A549 (cell line): ENCODE data around the gene MTAP. TPM values are rescaled to one million over a fixed set of nuclear protein-coding genes. Genes with fewer than 3 reads are reported as not detected.

Experiments
- ATAC-seq, 2 experiments: fragments of 200-7000 bp in 1 of 2; fragments of >200 bp in 1 of 2; cut with Nextera tagmentation in 1 of 2; cut with Tn5 transposase in 1 of 2; 3 replicates each; pipeline versions ENCODE4 v1.8.0 to v1.9.1; 2018 to 2020; ENCODE audit warnings: mild to moderate bottlenecking in 1 of 2, moderate library complexity in 1 of 2
- CTCF ChIA-PET: fragments of 300-600 bp; sonication (Branson Sonifier 250); formaldehyde crosslinking; extraction: SDS; loops from one replicate; lab custom pipeline; 2021; ENCODE audit warnings: antibody characterized with exemption, inconsistent platforms; lab: Yijun Ruan, JAX
- POLR2A ChIA-PET: fragments of 350-600 bp; formaldehyde crosslinking; extraction: SDS; loops from one replicate; lab custom pipeline; 2021; ENCODE audit warnings: antibody characterized with exemption, inconsistent platforms; lab: Yijun Ruan, JAX
- DNase-seq, 2 experiments: peaks; one replicate each; pipeline versions ENCODE4 v3.0.0 to v3.0.0-alpha.2; 2011 to 2016; ENCODE audit warnings: low read depth in 1 of 2, low spot score in 1 of 2
- FAIRE-seq: peaks from 2 replicates; lab custom pipeline; 2011; peaks lifted over from hg19 to GRCh38; lab: Jason Lieb, UNC
- H3K27ac ChIP-seq, 2 experiments: fragments of >200 bp; sonication (Bioruptor Twin); formaldehyde crosslinking; 3 replicates each; pipeline ENCODE4 v1.5.1; 2016 to 2017
- H3K4me1 ChIP-seq: fragments of >200 bp; sonication (Bioruptor Twin); formaldehyde crosslinking; 3 replicates; pipeline ENCODE4 v1.6.1; 2016
- H3K4me2 ChIP-seq: fragments of >200 bp; sonication (Bioruptor Twin); formaldehyde crosslinking; 3 replicates; pipeline ENCODE4 v1.6.1; 2016
- H3K4me3 ChIP-seq: fragments of >200 bp; sonication (Bioruptor Twin); formaldehyde crosslinking; 3 replicates; pipeline ENCODE4 v1.5.1; 2016
- H3K9me3 ChIP-seq: fragments of >200 bp; sonication (Bioruptor Twin); formaldehyde crosslinking; 3 replicates; pipeline ENCODE4 v1.6.1; 2016
- BHLHE40 ChIP-seq: IDR thresholded peaks from 2 replicates; pipeline ENCODE4 v1.6.1; 2012; ENCODE audit warnings: low read depth, low read length, inconsistent platforms
- CBX8 ChIP-seq: fragments of 200-600 bp; sonication (generic); IDR thresholded peaks from 2 replicates; pipeline ENCODE4 v1.6.1; 2016
- ESRRA ChIP-seq: fragments of 150-350 bp; IDR thresholded peaks from 2 replicates; pipeline ENCODE4 v1.6.1; 2014; ENCODE audit warnings: mild to moderate bottlenecking, low read length, borderline replicate concordance
- FOSB ChIP-seq: fragments of 250-450 bp; sonication (Bioruptor Pico); IDR thresholded peaks from 2 replicates; pipeline ENCODE4 v1.5.0; 2020; ENCODE audit warnings: mild to moderate bottlenecking, moderate library complexity
- FOSL2 ChIP-seq, 2 experiments: fragments of 450-650 bp in 1 of 2; fragments of >200 bp in 1 of 2; sonication (Bioruptor Twin) in 1 of 2; formaldehyde crosslinking; IDR thresholded peaks; 2 replicates each; pipeline versions ENCODE4 v1.5.0 to v1.6.1; 2016 to 2020; ENCODE audit warnings: mild to moderate bottlenecking in 1 of 2, moderate library complexity in 1 of 2
- FOXS1 ChIP-seq: fragments of 250-450 bp; sonication (Bioruptor Pico); IDR thresholded peaks from 2 replicates; pipeline ENCODE4 v1.5.0; 2020; ENCODE audit warnings: mild to moderate bottlenecking, moderate library complexity
- HOXB13 ChIP-seq: fragments of 250-450 bp; sonication (Bioruptor Pico); IDR thresholded peaks from 2 replicates; pipeline ENCODE4 v1.5.0; 2020; ENCODE audit warnings: low read depth, mild to moderate bottlenecking, moderate library complexity
- HOXB5 ChIP-seq: fragments of 250-450 bp; sonication (Bioruptor Pico); IDR thresholded peaks from 2 replicates; pipeline ENCODE4 v1.5.0; 2020; ENCODE audit warnings: mild to moderate bottlenecking, moderate library complexity
- PHF8 ChIP-seq: fragments of 200-600 bp; sonication (generic); IDR thresholded peaks from 2 replicates; pipeline ENCODE4 v1.6.1; 2016; ENCODE audit warnings: low read depth, mild to moderate bottlenecking, antibody characterized with exemption, moderate library complexity, borderline replicate concordance
- POLR2A ChIP-seq: IDR thresholded peaks from 2 replicates; pipeline ENCODE4 v1.6.1; 2012; ENCODE audit warnings: mild to moderate bottlenecking, low read length
- RAD21 ChIP-seq, 2 experiments: fragments of >200 bp in 1 of 2; sonication (Bioruptor Twin) in 1 of 2; formaldehyde crosslinking in 1 of 2; IDR thresholded peaks in 1 of 2; conservative IDR thresholded peaks in 1 of 2; 2 replicates in 1 of 2; 3 replicates in 1 of 2; pipeline ENCODE4 v1.6.1; 2012 to 2018; ENCODE audit warnings: inconsistent platforms in 1 of 2
- RCOR1 ChIP-seq: fragments of 150-350 bp; IDR thresholded peaks from 2 replicates; pipeline ENCODE4 v1.6.1; 2014; ENCODE audit warnings: antibody characterized with exemption, low read length, low read depth
- ZFP36 ChIP-seq: fragments of 450-650 bp; IDR thresholded peaks from 2 replicates; pipeline ENCODE4 v1.6.1; 2014; ENCODE audit warnings: borderline replicate concordance; ENCODE audit not compliant: partially characterized antibody
- WGBS: methylation state at CpG from one replicate; pipeline ENCODE4 v1.1.6; 2017; ENCODE audit errors: missing lambda C conversion rate; 5-methylcytosine and 5-hydroxymethylcytosine counted together
- polyA plus RNA-seq, 4 experiments: library from polyadenylated mRNA; depleted of rRNA in 3 of 4; stranded (reverse); fragments of >200 nt; fragmentation: RNase III in 1 of 4; extraction: RNeasy Plus Mini Kit Qiagen cat#74134 plus additional on column Dnase treatment in 1 of 4; gene quantifications; 2 replicates in 3 of 4; 3 replicates in 1 of 4; pipeline ENCODE4 v1.2.3, GENCODE V29; 2011 to 2017
- TF ChIP-seq, protein P1 (sequence below): IDR thresholded peaks from 2 replicates; pipeline ENCODE4 v1.6.1; 2012; ENCODE audit warnings: low read depth, borderline replicate concordance
- TF ChIP-seq, protein P2 (sequence below): fragments of >200 bp; sonication (Bioruptor Twin); formaldehyde crosslinking; IDR thresholded peaks from 2 replicates; pipeline ENCODE4 v1.6.1; 2016
- TF ChIP-seq, protein P3 (sequence below): IDR thresholded peaks from 2 replicates; pipeline ENCODE4 v1.6.1; 2012
- TF ChIP-seq, protein P4 (sequence below): fragments of >200 bp; sonication (Bioruptor Twin); formaldehyde crosslinking; IDR thresholded peaks from 3 replicates; pipeline ENCODE4 v1.5.1; 2016
- TF ChIP-seq, protein P5 (sequence below): fragments of 250-450 bp; sonication (Bioruptor Pico); IDR thresholded peaks from 2 replicates; pipeline ENCODE4 v1.5.0; 2021; ENCODE audit warnings: mild to moderate bottlenecking, moderate library complexity, borderline replicate concordance

MTAP gene
- polyA plus RNA-seq, 2 of the 4 experiments (the other 2 are of a cell fraction): 4.1 to 35.6 TPM

DNA sequence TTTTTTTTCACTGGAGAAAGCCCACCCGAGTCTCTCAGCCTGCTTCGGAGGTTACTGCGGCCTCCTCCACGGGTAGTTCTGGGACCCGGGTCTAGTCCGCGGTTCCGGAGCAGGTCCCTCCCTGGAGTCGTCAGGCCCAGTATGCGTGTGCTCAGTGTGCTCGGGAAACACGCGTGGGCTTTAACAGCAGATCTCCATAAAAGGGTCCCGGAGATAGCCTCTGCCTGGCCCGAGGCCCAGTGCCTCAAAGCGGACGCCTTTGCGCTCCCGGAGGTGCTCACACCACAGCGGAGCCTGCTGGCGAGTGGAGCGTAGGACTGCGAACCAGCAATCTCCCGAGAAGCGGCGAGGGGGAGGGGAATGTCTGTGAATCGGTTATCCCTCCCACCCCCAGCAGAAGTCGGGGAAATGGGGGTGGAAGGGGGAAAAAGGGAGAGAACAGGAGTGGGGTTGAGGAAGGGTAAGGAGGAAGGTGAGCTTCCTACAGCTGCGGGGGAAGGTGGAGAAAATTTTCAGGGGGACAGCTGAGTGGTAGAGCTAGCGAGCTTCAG, 163.0 kb downstream of the MTAP start (continued):
- TF ChIP-seq, protein P1, sequence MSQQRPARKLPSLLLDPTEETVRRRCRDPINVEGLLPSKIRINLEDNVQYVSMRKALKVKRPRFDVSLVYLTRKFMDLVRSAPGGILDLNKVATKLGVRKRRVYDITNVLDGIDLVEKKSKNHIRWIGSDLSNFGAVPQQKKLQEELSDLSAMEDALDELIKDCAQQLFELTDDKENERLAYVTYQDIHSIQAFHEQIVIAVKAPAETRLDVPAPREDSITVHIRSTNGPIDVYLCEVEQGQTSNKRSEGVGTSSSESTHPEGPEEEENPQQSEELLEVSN: no peak

DNA sequence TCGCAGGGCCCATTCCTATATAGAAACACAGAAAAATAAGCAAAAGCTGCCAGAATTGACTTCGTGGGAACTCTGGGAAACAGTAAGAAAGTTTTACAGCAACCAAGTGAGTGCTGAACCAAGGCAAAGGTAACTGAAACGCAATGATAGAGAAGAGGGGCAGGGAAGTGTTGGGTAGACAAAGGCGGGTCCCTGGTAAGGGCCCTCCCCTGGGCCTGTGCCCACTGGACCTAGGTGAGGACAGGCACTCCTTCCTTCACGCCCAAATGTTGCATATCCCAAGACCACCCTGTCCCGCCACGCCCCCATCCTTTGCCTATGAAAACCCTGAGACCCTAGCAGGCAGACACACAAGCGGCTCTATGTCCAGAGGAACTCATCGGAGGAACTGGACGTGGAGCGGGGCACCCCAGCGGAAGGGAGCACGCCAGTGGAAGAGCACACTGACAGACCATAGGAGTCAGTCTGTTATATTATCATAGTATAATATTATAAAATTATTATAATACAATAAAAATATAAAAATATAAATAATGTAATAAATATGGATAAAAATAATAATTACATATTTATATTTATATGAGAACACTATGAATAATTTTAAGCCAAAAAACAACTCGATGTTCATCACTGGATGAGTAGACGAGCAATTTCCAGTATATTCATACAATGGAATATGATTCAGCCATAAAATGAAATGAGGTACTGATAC, 163.9 kb downstream of the MTAP start:
- CTCF ChIA-PET: no interaction called here
- H3K4me3 ChIP-seq: no peak overlapping the region

DNA sequence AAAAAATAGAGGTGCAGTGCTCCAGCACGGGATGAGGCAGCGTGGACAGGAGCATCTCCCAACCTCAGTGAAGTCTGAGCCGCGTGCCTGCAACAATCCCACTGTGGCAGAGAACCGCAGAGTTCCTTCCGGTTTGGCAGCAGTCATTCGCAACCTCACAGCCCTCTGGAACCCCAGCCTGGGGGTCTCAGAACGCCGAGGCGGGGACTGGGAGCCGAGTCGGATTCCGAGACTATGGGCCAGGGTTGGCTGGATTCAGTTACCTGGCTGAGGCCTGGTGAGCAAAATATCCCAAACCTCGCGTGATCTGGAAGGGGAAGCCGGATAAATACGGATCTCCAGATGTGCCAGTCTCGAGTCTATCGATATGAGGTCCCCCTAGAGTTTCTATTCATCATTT, 164.7 kb downstream of the MTAP start:
- ATAC-seq: no peak
- no peak for DNase-seq
- Histone ChIP-seq H3K4me1 (no peaks in the 10 kb centered on the region), H3K4me3 (no peak overlapping the region), H3K27ac (no peak overlapping the region), H3K9me3 (no peaks in the 10 kb centered on the region)
- CTCF ChIA-PET: no interaction called here
- POLR2A ChIA-PET: no interaction called here
- TF ChIP-seq RAD21 (conservative IDR thresholded peaks at IDR 0.05 in 1 of 2, IDR thresholded peaks at IDR 0.05 in 1 of 2) (no peak), CBX8 (no peak), ZFP36 (no peak), PHF8 (no peak), FOSL2 (IDR thresholded peaks at IDR 0.05) (no peak), FOSL2 (CRISPR knock-in tag; IDR thresholded peaks at IDR 0.05) (no peak), RCOR1 (no peak), POLR2A (no peak)
- TF ChIP-seq, protein P2, sequence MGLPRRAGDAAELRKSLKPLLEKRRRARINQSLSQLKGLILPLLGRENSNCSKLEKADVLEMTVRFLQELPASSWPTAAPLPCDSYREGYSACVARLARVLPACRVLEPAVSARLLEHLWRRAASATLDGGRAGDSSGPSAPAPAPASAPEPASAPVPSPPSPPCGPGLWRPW: no peak
- TF ChIP-seq, protein P3, sequence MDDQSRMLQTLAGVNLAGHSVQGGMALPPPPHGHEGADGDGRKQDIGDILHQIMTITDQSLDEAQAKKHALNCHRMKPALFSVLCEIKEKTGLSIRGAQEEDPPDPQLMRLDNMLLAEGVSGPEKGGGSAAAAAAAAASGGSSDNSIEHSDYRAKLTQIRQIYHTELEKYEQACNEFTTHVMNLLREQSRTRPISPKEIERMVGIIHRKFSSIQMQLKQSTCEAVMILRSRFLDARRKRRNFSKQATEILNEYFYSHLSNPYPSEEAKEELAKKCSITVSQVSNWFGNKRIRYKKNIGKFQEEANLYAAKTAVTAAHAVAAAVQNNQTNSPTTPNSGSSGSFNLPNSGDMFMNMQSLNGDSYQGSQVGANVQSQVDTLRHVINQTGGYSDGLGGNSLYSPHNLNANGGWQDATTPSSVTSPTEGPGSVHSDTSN: no peak
- TF ChIP-seq, protein P4, sequence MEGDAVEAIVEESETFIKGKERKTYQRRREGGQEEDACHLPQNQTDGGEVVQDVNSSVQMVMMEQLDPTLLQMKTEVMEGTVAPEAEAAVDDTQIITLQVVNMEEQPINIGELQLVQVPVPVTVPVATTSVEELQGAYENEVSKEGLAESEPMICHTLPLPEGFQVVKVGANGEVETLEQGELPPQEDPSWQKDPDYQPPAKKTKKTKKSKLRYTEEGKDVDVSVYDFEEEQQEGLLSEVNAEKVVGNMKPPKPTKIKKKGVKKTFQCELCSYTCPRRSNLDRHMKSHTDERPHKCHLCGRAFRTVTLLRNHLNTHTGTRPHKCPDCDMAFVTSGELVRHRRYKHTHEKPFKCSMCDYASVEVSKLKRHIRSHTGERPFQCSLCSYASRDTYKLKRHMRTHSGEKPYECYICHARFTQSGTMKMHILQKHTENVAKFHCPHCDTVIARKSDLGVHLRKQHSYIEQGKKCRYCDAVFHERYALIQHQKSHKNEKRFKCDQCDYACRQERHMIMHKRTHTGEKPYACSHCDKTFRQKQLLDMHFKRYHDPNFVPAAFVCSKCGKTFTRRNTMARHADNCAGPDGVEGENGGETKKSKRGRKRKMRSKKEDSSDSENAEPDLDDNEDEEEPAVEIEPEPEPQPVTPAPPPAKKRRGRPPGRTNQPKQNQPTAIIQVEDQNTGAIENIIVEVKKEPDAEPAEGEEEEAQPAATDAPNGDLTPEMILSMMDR: no peak
- TF ChIP-seq, all 56 proteins: peak for 0
- FAIRE-seq: no peak
- no peak overlapping the region for H3K4me2 ChIP-seq
- WGBS: no CpG with 5 or more reads among the region's 19 CpGs

More for the DNA sequence above, 163.9 kb downstream of the MTAP start:
- WGBS: no CpG with 5 or more reads among the region's 15 CpGs
- H3K9me3 ChIP-seq: no peaks in the 10 kb centered on the region
- no peak for ATAC-seq
- H3K4me1 ChIP-seq: no peaks in the 10 kb centered on the region
- no peak for FAIRE-seq
- POLR2A ChIA-PET: no interaction called here
- no peak overlapping the region for H3K4me2 ChIP-seq
- TF ChIP-seq, protein P1: no peak
- TF ChIP-seq FOSB (CRISPR knock-in tag) (no peak), ESRRA (no peak), FOXS1 (CRISPR knock-in tag) (no peak), HOXB5 (CRISPR knock-in tag) (no peak), HOXB13 (no peak), BHLHE40 (no peak)
- TF ChIP-seq, protein P5, sequence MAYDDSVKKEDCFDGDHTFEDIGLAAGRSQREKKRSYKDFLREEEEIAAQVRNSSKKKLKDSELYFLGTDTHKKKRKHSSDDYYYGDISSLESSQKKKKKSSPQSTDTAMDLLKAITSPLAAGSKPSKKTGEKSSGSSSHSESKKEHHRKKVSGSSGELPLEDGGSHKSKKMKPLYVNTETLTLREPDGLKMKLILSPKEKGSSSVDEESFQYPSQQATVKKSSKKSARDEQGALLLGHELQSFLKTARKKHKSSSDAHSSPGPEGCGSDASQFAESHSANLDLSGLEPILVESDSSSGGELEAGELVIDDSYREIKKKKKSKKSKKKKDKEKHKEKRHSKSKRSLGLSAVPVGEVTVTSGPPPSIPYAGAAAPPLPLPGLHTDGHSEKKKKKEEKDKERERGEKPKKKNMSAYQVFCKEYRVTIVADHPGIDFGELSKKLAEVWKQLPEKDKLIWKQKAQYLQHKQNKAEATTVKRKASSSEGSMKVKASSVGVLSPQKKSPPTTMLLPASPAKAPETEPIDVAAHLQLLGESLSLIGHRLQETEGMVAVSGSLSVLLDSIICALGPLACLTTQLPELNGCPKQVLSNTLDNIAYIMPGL (CRISPR knock-in tag): no peak
- TF ChIP-seq, protein P4: no peak
- no peak overlapping the region for H3K27ac ChIP-seq
- no peak for DNase-seq
